Adrenal gland (tissue), 5 donors: ENCODE measurements around the gene GCNT1.

ENCODE experiments used
- CTCF ChIP-seq, 6 experiments: fragments of 450-650 bp in 4 of 6; fragments of 200-600 bp in 2 of 6; sonication (generic) in 1 of 6; IDR thresholded peaks; 1 replicate in 5 of 6; 2 replicates in 1 of 6; pipeline versions ENCODE4 v1.5.1 to v1.8.0; 2016 to 2021; ENCODE audit warnings: antibody characterized with exemption in 6 of 6, mild to moderate bottlenecking in 2 of 6, moderate library complexity in 1 of 6
- POLR2A ChIP-seq, 2 donors: fragments of 450-650 bp; IDR thresholded peaks; one replicate each; pipeline ENCODE4 v1.6.1; 2017; ENCODE audit warnings: antibody characterized with exemption in 2 of 2, mild to moderate bottlenecking in 2 of 2, moderate library complexity in 1 of 2
- donor health status: DM: no; HTN: no; CAD: no.

GRCh38 chr9:76531231-76531780 lies 72.3 kb downstream of the GCNT1 start:
- TF ChIP-seq POLR2A (IDR thresholded peaks at IDR 0.05) (no peak), CTCF (IDR thresholded peaks at IDR 0.05) (no peak)
